Measurements from ENCODE around the gene HCAR1.

GRCh38 chr12:122754790-122755189 lies 24.1 kb upstream of the HCAR1 start:
- TF ChIP-seq POLR2AphosphoS5 (IDR thresholded peaks at IDR 0.05; ENCODE audit: low read depth, low read length) (no peak), POLR2A (IDR thresholded peaks at IDR 0.05; ENCODE audit: low read depth, low read length) (no peak), TAF1 (IDR thresholded peaks at IDR 0.05; ENCODE audit: low read depth, low read length) (no peak), POU2F2 (IDR thresholded peaks at IDR 0.05; ENCODE audit: low read depth, low read length) (no peak), SPI1 (IDR thresholded peaks at IDR 0.05; ENCODE audit: low read depth, low read length) (no peak)

All from GM12891 (cell line).